Endothelial cell of umbilical vein (primary cell): Measurements from ENCODE around the gene RTN4RL1. TPM values are rescaled to one million over a fixed set of nuclear protein-coding genes. Genes with fewer than 3 reads are reported as not detected.

ENCODE experiments used
- BruUV-seq: library from RNA; stranded (reverse); fragments of 400-500 nt; replicated peaks from 2 replicates; lab custom pipeline; 2021; lab: Mats Ljungman, UMichigan
- CTCF ChIA-PET: fragments of 300-600, 350-600 bp; sonication (Branson Sonifier 250); formaldehyde crosslinking; loops from one replicate; lab custom pipeline; 2021; ENCODE audit warnings: antibody characterized with exemption, inconsistent platforms; lab: Charles Lee
- POLR2A ChIA-PET: fragments of 300-600, 350-600 bp; sonication (Branson Sonifier 250); formaldehyde crosslinking; loops from one replicate; lab custom pipeline; 2021; ENCODE audit warnings: antibody characterized with exemption, inconsistent platforms; lab: Charles Lee
- DNase-seq: peaks from one replicate; pipeline ENCODE4 v3.0.0-alpha.2; 2011; ENCODE audit warnings: low read depth, low spot score
- FAIRE-seq: peaks from 2 replicates; lab custom pipeline; 2011; peaks lifted over from hg19 to GRCh38; lab: Jason Lieb, UNC
- H2AFZ ChIP-seq: 2 replicates; pipeline ENCODE4 v1.6.0; 2012; ENCODE audit warnings: low read depth, low read length, control low read depth, inconsistent platforms
- H3K27ac ChIP-seq: 2 replicates; pipeline ENCODE4 v1.5.1; 2011; ENCODE audit warnings: low read depth, mild to moderate bottlenecking, control low read depth, low read length, moderate library complexity; ENCODE audit not compliant: insufficient read depth
- H3K27me3 ChIP-seq, 2 experiments: 2 replicates each; pipeline versions ENCODE4 v1.6.0 to v1.6.1; 2011; ENCODE audit warnings: low read length in 2 of 2, mixed read lengths in 1 of 2; ENCODE audit not compliant: control insufficient read depth in 2 of 2, insufficient read depth in 2 of 2
- H3K36me3 ChIP-seq, 2 experiments: 2 replicates in 1 of 2; 3 replicates in 1 of 2; pipeline ENCODE4 v1.5.1; 2011; ENCODE audit warnings: low read length in 2 of 2, mild to moderate bottlenecking in 1 of 2, moderate library complexity in 1 of 2; ENCODE audit not compliant: control insufficient read depth in 2 of 2, insufficient read depth in 2 of 2; ENCODE audit errors: extremely low read depth in 1 of 2
- H3K4me1 ChIP-seq: 3 replicates; pipeline ENCODE4 v1.5.1; 2011; ENCODE audit warnings: mild to moderate bottlenecking, low read length; ENCODE audit not compliant: control insufficient read depth, insufficient read depth; ENCODE audit errors: extremely low read depth
- H3K4me2 ChIP-seq: 2 replicates; pipeline ENCODE4 v1.6.1; 2011; ENCODE audit warnings: low read length, control low read depth, mixed read lengths; ENCODE audit not compliant: insufficient read depth
- H3K4me3 ChIP-seq, 3 experiments: fragments of 200-600 bp in 1 of 3; sonication (generic), shearing (Covaris generic) in 1 of 3; replicated peaks in 1 of 3; 2 replicates each; pipeline ENCODE4 v1.5.1; 2011 to 2016; ENCODE audit warnings: control low read depth in 3 of 3, low read length in 3 of 3, mild to moderate bottlenecking in 2 of 3, inconsistent platforms in 1 of 3, low read depth in 1 of 3, moderate library complexity in 1 of 3; ENCODE audit not compliant: insufficient read depth in 1 of 3
- H3K79me2 ChIP-seq: 2 replicates; pipeline ENCODE4 v1.6.0; 2012; ENCODE audit warnings: low read length, inconsistent platforms; ENCODE audit not compliant: control insufficient read depth, insufficient read depth
- H3K9ac ChIP-seq: replicated peaks from 2 replicates; pipeline ENCODE3; 2011; ENCODE audit warnings: low read length, control low read depth; ENCODE audit not compliant: insufficient read depth; ENCODE audit errors: extremely low read depth
- H3K9me1 ChIP-seq: replicated peaks from 3 replicates; pipeline ENCODE4 v1.6.0; 2011; ENCODE audit warnings: mild to moderate bottlenecking, low read length; ENCODE audit not compliant: control insufficient read depth, insufficient read depth; ENCODE audit errors: extremely low read depth
- H3K9me3 ChIP-seq: replicated peaks from 2 replicates; pipeline ENCODE4 v1.5.1; 2012; ENCODE audit warnings: low read length, inconsistent platforms; ENCODE audit not compliant: control insufficient read depth, insufficient read depth
- H4K20me1 ChIP-seq: replicated peaks from 2 replicates; pipeline ENCODE3; 2011; ENCODE audit warnings: mild to moderate bottlenecking, low read length; ENCODE audit not compliant: control insufficient read depth, insufficient read depth; ENCODE audit errors: extremely low read depth
- CTCF ChIP-seq, 2 donors: IDR thresholded peaks; 1 replicate in 1 of 2; 2 replicates in 1 of 2; pipeline ENCODE4 v1.5.1; 2011; ENCODE audit warnings: low read length in 2 of 2, mild to moderate bottlenecking in 2 of 2, moderate library complexity in 2 of 2, control low read depth in 1 of 2, inconsistent platforms in 1 of 2, low read depth in 1 of 2; ENCODE audit not compliant: insufficient read depth in 1 of 2; ENCODE audit errors: extremely low read depth in 1 of 2
- EZH2 ChIP-seq: IDR thresholded peaks from 2 replicates; pipeline ENCODE4 v1.6.1; 2012; ENCODE audit warnings: borderline replicate concordance, low read depth, mild to moderate bottlenecking, moderate library complexity, low read length, inconsistent platforms; ENCODE audit not compliant: severe bottlenecking
- FOS ChIP-seq: IDR thresholded peaks from 2 replicates; pipeline ENCODE4 v1.6.1; 2011; ENCODE audit warnings: mild to moderate bottlenecking, low read length, moderate library complexity, borderline replicate concordance; ENCODE audit not compliant: insufficient read depth
- GATA2 ChIP-seq: IDR thresholded peaks from 2 replicates; pipeline ENCODE4 v1.7.0; 2011; ENCODE audit warnings: low read depth, mild to moderate bottlenecking, moderate library complexity, mixed read lengths, low read length; ENCODE audit not compliant: insufficient read length, insufficient read depth
- JUN ChIP-seq: IDR thresholded peaks from 2 replicates; pipeline ENCODE4 v1.6.1; 2011; ENCODE audit warnings: borderline replicate concordance, low read depth; ENCODE audit not compliant: insufficient read length, insufficient read depth
- MAX ChIP-seq: IDR thresholded peaks from 2 replicates; pipeline ENCODE4 v1.6.1; 2011; ENCODE audit not compliant: insufficient read depth, insufficient read length
- MYC ChIP-seq: IDR thresholded peaks from one replicate; pipeline ENCODE4 v1.6.1; 2011; ENCODE audit warnings: mild to moderate bottlenecking, low read depth, low read length
- POLR2A ChIP-seq: IDR thresholded peaks from 2 replicates; pipeline ENCODE4 v1.6.1; 2012; ENCODE audit warnings: low read depth, mild to moderate bottlenecking, control low read depth, low read length
- POLR2AphosphoS5 ChIP-seq: IDR thresholded peaks from 2 replicates; pipeline ENCODE4 v1.6.1; 2012; ENCODE audit warnings: low read depth, mild to moderate bottlenecking, control low read depth, low read length, moderate library complexity; ENCODE audit not compliant: insufficient read depth
- dilution Hi-C: fragments of 300-500 bp; cut with MboI; formaldehyde crosslinking; loops from one replicate; pipeline ENCODE4 v1.15.0; 2019; ENCODE audit warnings: low sequenced_read_pairs; ENCODE audit not compliant: extremely low pct_ligation_motif_present
- intact Hi-C: fragments of 100-400 bp; cut with micrococcal nuclease; formaldehyde crosslinking; loops from one replicate; pipeline ENCODE4 v1.10.0; 2022
- polyA plus RNA-seq, 4 experiments: library from polyadenylated mRNA; depleted of rRNA in 3 of 4; stranded (reverse) in 3 of 4; unstranded in 1 of 4; fragments of >200 nt; gene quantifications; 2 replicates each; pipeline versions ENCODE4 v1.2.1 to v1.2.3, GENCODE V29; 2011 to 2012; ENCODE audit warnings: missing spikeins in 1 of 4
- total RNA-seq: library from RNA; stranded (reverse); gene quantifications from 2 replicates; pipeline ENCODE4 v1.2.3, GENCODE V29; 2021

RTN4RL1 gene
- total and polyA plus RNA-seq, 2 donors (not counting 3 experiments of a cell fraction or from before 2014, with no cell fraction given) = 0.04 TPM; not detected in 1

- CTCF ChIA-PET = interaction anchor here (1.1 kb wide), 1 partner anchor 88 kb away, joined by 3 read pairs; the partner anchor contains the start of gene RTN4RL1
- Histone ChIP-seq H3K36me3 (no peaks in the 10 kb centered on the region), H3K9me1 (no peaks in the 10 kb centered on the region), H3K27ac (no peak overlapping the region), H3K4me1 (no peaks in the 10 kb centered on the region), H2AFZ (no peak overlapping the region), H3K4me2 (no peak overlapping the region), H3K9me3 (no peaks in the 10 kb centered on the region), H3K9ac (no peak overlapping the region), H3K4me3 (no peak overlapping the region), H3K79me2 (no peaks in the 10 kb centered on the region), H3K27me3 (no peaks in the 10 kb centered on the region), H4K20me1 (no peaks in the 10 kb centered on the region)
- dilution Hi-C loops = no loop called here
- BruUV-seq = no TSS peak
- TF ChIP-seq POLR2AphosphoS5 (no peak), JUN (no peak), MYC (no peak), GATA2 (no peak), EZH2 (no peak), POLR2A (no peak), MAX (no peak), FOS (no peak), CTCF (IDR thresholded peaks at IDR 0.05; ENCODE audit: extremely low read depth in 1 of 2, insufficient read depth in 1 of 2, low read depth in 1 of 2, low read length in 2 of 2) (no peak)
- intact Hi-C loops = no loop called here
- POLR2A ChIA-PET = no interaction called here
- DNase-seq = no peak
- FAIRE-seq = no peak
Observed at GRCh38 chr17:1937461-1937860, 87.7 kb downstream of the RTN4RL1 start.
